GM23338 (cell line): ENCODE data around the gene PHC2.

Source experiments
- CTCF ChIP-seq, 2 experiments: fragments of 200-600 bp in 1 of 2; sonication (generic) in 1 of 2; conservative IDR thresholded peaks; 2 replicates each; pipeline versions ENCODE4 v1.5.1 to v1.6.1; 2016 to 2017; ENCODE audit warnings: antibody characterized with exemption in 2 of 2, low read depth in 2 of 2, mild to moderate bottlenecking in 2 of 2, moderate library complexity in 1 of 2
- EZH2 ChIP-seq: fragments of 200-600 bp; sonication (generic); IDR thresholded peaks from one replicate; pipeline ENCODE4 v1.8.0; 2017; ENCODE audit warnings: antibody characterized with exemption, mild to moderate bottlenecking, low read depth; ENCODE audit not compliant: unreplicated experiment

- no peak for TF ChIP-seq CTCF (conservative IDR thresholded peaks at IDR 0.05; ENCODE audit: low read depth in 2 of 2)
- TF ChIP-seq EZH2 = no peak
Measured at GRCh38 chr1:33433509-33434362, 2.8 kb upstream of the PHC2 start.
